Right lobe of liver (tissue), 6 donors: Measurements from ENCODE around the gene ATP6V0B. TPM values are rescaled to one million over a fixed set of nuclear protein-coding genes. Genes with fewer than 3 reads are reported as not detected.

ENCODE experiments used
- ATAC-seq, 4 donors: fragments of 200-7000 bp; cut with Tn5 transposase; one replicate each; pipeline ENCODE4 v1.9.1; 2020; ENCODE audit warnings: mild to moderate bottlenecking in 4 of 4, moderate library complexity in 4 of 4
- DNase-seq, 3 donors: peaks; one replicate each; pipeline ENCODE4 v3.0.0-alpha.2; 2020
- H3K27ac ChIP-seq, 3 donors: fragments of 200-600 bp; one replicate each; pipeline ENCODE4 v1.8.0; 2022
- H3K27me3 ChIP-seq, 2 donors: fragments of 200-600 bp; one replicate each; pipeline ENCODE4 v1.8.0; 2022
- H3K36me3 ChIP-seq, 4 donors: fragments of 200-600 bp; sonication (generic) in 1 of 4; one replicate each; pipeline versions ENCODE4 v1.5.1 to v1.8.0; 2017 to 2022; ENCODE audit warnings: control low read depth in 1 of 4
- H3K4me1 ChIP-seq, 4 donors: fragments of 200-600 bp; sonication (generic) in 1 of 4; one replicate each; pipeline versions ENCODE4 v1.5.1 to v1.8.0; 2017 to 2022; ENCODE audit warnings: control low read depth in 1 of 4
- H3K4me3 ChIP-seq, 3 donors: fragments of 200-600 bp; one replicate each; pipeline ENCODE4 v1.8.0; 2022
- H3K9me3 ChIP-seq, 4 donors: fragments of 200-600 bp; sonication (generic) in 1 of 4; one replicate each; pipeline versions ENCODE4 v1.5.1 to v1.8.0; 2017 to 2022; ENCODE audit warnings: control low read depth in 1 of 4
- POLR2A ChIP-seq: fragments of 450-650 bp; IDR thresholded peaks from one replicate; pipeline ENCODE4 v1.6.1; 2017; ENCODE audit warnings: antibody characterized with exemption, mild to moderate bottlenecking
- WGBS: methylation state at CpG from one replicate; pipeline ENCODE4 v1.1.6; 2018; ENCODE audit warnings: low coverage, low lambda C conversion rate; ENCODE audit not compliant: insufficient coverage; ENCODE audit errors: missing lambda C conversion rate; 5-methylcytosine and 5-hydroxymethylcytosine counted together
- intact Hi-C, 2 donors: fragments of 100-400 bp; cut with DNase I; formaldehyde crosslinking; loops; one replicate each; pipeline versions ENCODE4 v1.11.2 to v1.14.1; 2022
- total RNA-seq, 6 experiments: library from RNA; depleted of rRNA in 2 of 6; stranded (reverse); fragments of >200 nt in 2 of 6; fragmentation: NEBNext Ultra II Directional in 3 of 6; extraction: Animal tissue kit (Norgen Biotek cat#: 25700) in 3 of 6; gene quantifications; one replicate each; pipeline versions ENCODE4 v1.1.0 to v1.2.4, GENCODE V29; 2016 to 2023
- TF ChIP-seq, protein P1 (sequence below), 4 donors: fragments of 200-600 bp in 3 of 4; fragments of 450-650 bp in 1 of 4; IDR thresholded peaks; one replicate each; pipeline versions ENCODE4 v1.5.1 to v1.8.0; 2016 to 2022; ENCODE audit warnings: antibody characterized with exemption in 4 of 4, mild to moderate bottlenecking in 2 of 4
- donor health status: DM: no; HTN: yes; CAD: no.
- donor health status: DM: no; HTN: no; CAD: no.
- donor health status: DM: no; HTN: no; CAD: no.
- donor health status: DM: no; HTN: yes; CAD: no.
- donor health status: DM: no; HTN: yes; CAD: no.

The ATP6V0B gene
- total RNA-seq, 6 experiments from 2014 or later, result 64.4 to 142 (median 76.9) TPM

DNA sequence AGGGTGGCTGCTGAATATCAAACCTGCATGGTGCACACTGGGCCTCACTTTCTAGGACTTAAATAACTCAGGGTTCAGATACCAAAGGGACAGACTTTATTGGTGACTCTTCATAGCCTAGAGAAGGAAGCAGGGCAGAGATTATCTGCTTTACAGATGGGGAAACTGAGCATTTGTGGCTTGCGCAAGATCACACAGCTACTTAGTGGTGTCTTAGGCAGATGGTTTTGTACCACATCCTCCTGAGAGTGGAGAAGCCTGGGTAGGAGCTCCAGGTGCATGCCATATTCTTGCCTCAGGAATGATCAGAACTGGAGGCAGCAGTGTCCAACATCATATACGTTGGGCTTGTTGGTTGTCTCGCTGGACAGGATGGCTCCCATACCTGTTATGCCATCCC is 11.8 kb upstream of the ATP6V0B start:
- Histone ChIP-seq H3K27me3 (no peaks in the 10 kb centered on the region), H3K9me3 (no peaks in the 10 kb centered on the region), H3K4me3 (no peak overlapping the region), H3K4me1 (no peaks in the 10 kb centered on the region), H3K27ac (no peak overlapping the region), H3K36me3 (peaks cover 0 to 24% (median 6%) of the 10 kb centered on the region in 4 donors)
- intact Hi-C loops, result no loop called here
- WGBS, result 80% methylated on average over 2 of the region's 3 CpGs
- TF ChIP-seq POLR2A, result no peak
- TF ChIP-seq, protein P1, sequence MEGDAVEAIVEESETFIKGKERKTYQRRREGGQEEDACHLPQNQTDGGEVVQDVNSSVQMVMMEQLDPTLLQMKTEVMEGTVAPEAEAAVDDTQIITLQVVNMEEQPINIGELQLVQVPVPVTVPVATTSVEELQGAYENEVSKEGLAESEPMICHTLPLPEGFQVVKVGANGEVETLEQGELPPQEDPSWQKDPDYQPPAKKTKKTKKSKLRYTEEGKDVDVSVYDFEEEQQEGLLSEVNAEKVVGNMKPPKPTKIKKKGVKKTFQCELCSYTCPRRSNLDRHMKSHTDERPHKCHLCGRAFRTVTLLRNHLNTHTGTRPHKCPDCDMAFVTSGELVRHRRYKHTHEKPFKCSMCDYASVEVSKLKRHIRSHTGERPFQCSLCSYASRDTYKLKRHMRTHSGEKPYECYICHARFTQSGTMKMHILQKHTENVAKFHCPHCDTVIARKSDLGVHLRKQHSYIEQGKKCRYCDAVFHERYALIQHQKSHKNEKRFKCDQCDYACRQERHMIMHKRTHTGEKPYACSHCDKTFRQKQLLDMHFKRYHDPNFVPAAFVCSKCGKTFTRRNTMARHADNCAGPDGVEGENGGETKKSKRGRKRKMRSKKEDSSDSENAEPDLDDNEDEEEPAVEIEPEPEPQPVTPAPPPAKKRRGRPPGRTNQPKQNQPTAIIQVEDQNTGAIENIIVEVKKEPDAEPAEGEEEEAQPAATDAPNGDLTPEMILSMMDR (IDR thresholded peaks at IDR 0.05), result no peak
- DNase-seq (no peak), ATAC-seq (no peak)

DNA sequence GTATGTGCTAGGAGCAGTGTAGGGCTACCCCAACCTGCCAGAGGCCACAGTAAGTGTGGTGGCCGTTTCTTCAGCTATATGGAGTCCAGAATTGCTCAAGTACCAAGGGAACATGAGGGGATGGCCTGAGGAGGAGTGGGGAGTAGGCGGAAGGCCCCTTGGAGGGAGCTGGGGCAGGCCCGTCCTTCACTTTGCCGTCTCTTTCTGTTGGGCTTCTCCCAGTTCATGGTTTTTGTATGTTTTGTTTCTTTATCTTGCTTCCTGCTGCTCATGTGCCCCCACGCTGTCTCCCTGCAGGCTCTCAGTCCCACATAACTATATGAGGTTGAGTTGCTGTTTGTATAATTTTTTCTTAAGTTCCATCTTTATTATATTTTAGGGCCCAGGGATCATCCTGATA is 10.9 kb upstream of the ATP6V0B start:
- TF ChIP-seq, protein P1 (IDR thresholded peaks at IDR 0.05), result no peak
- TF ChIP-seq POLR2A, result no peak
- DNase-seq (no peak), ATAC-seq (no peak)
- no peaks in the 10 kb centered on the region for H3K9me3 ChIP-seq
- 93% methylated on average over 1 of the region's 5 CpGs for WGBS
- no peak overlapping the region for H3K27ac ChIP-seq
- H3K4me3 ChIP-seq, result no peak overlapping the region
- no peaks in the 10 kb centered on the region for H3K27me3 ChIP-seq
- peaks cover 0 to 15% (median 6%) of the 10 kb centered on the region in 4 donors for H3K36me3 ChIP-seq
- no peaks in the 10 kb centered on the region for H3K4me1 ChIP-seq
- intact Hi-C loops, result no loop called here

DNA sequence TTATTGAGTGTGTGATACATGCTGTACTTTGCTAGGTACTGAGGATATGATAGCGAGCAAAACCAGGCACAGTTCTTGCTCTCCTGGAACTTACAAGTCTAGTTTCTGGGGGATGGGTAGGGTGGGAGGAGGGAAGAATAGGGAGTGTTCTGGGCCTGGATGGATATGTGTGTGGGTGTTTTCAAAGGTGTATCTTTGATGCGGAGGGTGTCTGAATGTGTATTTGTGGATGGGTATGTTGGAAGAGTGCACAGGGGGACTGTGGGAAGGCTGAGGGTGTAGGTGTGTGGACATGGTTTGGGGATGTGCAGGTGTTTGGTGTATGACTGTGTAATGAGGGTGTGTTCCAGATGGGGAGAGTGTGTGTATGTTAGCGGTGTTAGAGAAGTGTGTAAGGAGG is 9.4 kb upstream of the ATP6V0B start:
- TF ChIP-seq POLR2A, result no peak
- TF ChIP-seq, protein P1 (IDR thresholded peaks at IDR 0.05), result no peak
- Histone ChIP-seq H3K9me3 (no peaks in the 10 kb centered on the region), H3K4me3 (no peak overlapping the region), H3K36me3 (peaks cover 0 to 9% (median 6%) of the 10 kb centered on the region in 4 donors), H3K4me1 (peaks cover 0 to under 1% (median 0%) of the 10 kb centered on the region in 4 donors), H3K27ac (no peak overlapping the region), H3K27me3 (no peaks in the 10 kb centered on the region)
- 100% methylated on average over 2 of the region's 3 CpGs for WGBS
- ATAC-seq, result no peak
- intact Hi-C loops, result no loop called here
- DNase-seq, result no peak

DNA sequence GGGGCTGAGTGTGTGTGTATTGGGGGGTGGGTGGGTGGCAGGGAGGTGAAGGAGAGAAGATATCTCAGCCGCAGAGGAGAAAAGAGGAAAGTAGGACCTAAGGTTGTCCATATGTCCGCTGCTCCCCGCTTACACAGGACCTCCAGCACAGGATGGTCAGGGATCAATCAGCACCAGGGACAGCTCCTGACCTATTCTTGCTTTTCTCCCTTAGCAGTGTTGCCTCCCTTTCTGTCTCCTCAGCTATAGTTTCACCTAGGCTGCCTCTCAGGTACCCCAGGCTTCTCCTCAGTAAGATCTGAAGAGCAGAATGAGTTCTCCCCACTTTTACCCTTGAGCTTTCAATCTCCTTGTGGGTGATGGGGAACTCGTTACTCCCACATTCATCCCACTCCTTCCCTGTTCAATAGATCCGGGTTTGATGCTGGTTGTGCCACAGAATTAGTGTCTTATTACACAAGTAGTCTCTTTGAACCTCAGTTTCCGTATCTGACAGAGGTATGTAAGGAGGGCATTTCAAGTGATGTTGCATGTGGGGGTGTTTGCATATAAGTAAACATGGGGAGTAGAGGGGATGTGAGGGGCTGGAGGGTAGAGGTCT is 6.3 kb upstream of the ATP6V0B start:
- Histone ChIP-seq H3K4me1 (peaks cover 0 to 8% (median 3%) of the 10 kb centered on the region in 4 donors), H3K27ac (no peak overlapping the region), H3K27me3 (no peaks in the 10 kb centered on the region), H3K9me3 (no peaks in the 10 kb centered on the region), H3K4me3 (no peak overlapping the region), H3K36me3 (no peaks in the 10 kb centered on the region)
- intact Hi-C loops, result no loop called here
- WGBS, result 84% methylated on average over 4 of the region's 6 CpGs
- DNase-seq, result no peak
- TF ChIP-seq, protein P1 (IDR thresholded peaks at IDR 0.05), result no peak
- TF ChIP-seq POLR2A, result no peak
- no peak for ATAC-seq
